Natural killer cell (primary cell): Measurements from ENCODE around the gene PRELID2. TPM values are rescaled to one million over a fixed set of nuclear protein-coding genes. Genes with fewer than 3 reads are reported as not detected.

Source experiments
- ATAC-seq, 3 donors: fragments of 150-1000 bp in 2 of 3; fragments of 200-7000 bp in 1 of 3; cut with Tn5 transposase; 1 replicate in 1 of 3; 2 replicates in 2 of 3; pipeline ENCODE4 v1.10.0; 2021; ENCODE audit warnings: mild to moderate bottlenecking in 2 of 3, moderate library complexity in 2 of 3
- DNase-seq, 2 donors: peaks; one replicate each; pipeline versions ENCODE4 v3.0.0 to v3.0.0-alpha.2; 2013 to 2021; ENCODE audit warnings: mixed read lengths in 1 of 2
- H3K27ac ChIP-seq: one replicate; pipeline ENCODE4 v1.5.1; 2013; ENCODE audit warnings: mild to moderate bottlenecking, low read length
- H3K27me3 ChIP-seq: one replicate; pipeline ENCODE4 v1.6.1; 2013; ENCODE audit warnings: low read length; ENCODE audit not compliant: control insufficient read depth, insufficient read depth
- H3K36me3 ChIP-seq: one replicate; pipeline ENCODE4 v1.6.1; 2013; ENCODE audit warnings: low read length; ENCODE audit not compliant: control insufficient read depth, insufficient read depth
- H3K4me1 ChIP-seq: one replicate; pipeline ENCODE4 v1.6.1; 2013; ENCODE audit warnings: low read length; ENCODE audit not compliant: control insufficient read depth, insufficient read depth
- H3K4me3 ChIP-seq: one replicate; pipeline ENCODE4 v1.5.1; 2013; ENCODE audit warnings: low read length
- H3K9me3 ChIP-seq: one replicate; pipeline ENCODE4 v1.6.1; 2013; ENCODE audit warnings: low read length; ENCODE audit not compliant: control insufficient read depth, insufficient read depth
- H3K27ac Mint-ChIP-seq, 2 donors: one replicate each; pipeline ENCODE4 v1.8.0; 2022; ENCODE audit warnings: mild to moderate bottlenecking in 2 of 2, mixed read lengths in 2 of 2, moderate library complexity in 1 of 2
- H3K27me3 Mint-ChIP-seq, 2 donors: one replicate each; pipeline ENCODE4 v1.8.0; 2022; ENCODE audit warnings: low read depth in 2 of 2, mixed read lengths in 2 of 2
- H3K36me3 Mint-ChIP-seq: one replicate; pipeline ENCODE4 v1.8.0; 2022; ENCODE audit warnings: mixed read lengths
- H3K4me1 Mint-ChIP-seq, 2 donors: one replicate each; pipeline ENCODE4 v1.8.0; 2022; ENCODE audit warnings: mixed read lengths in 2 of 2
- H3K4me3 Mint-ChIP-seq: one replicate; pipeline ENCODE4 v1.8.0; 2022; ENCODE audit warnings: mild to moderate bottlenecking, moderate library complexity, mixed read lengths
- H3K9me3 Mint-ChIP-seq, 2 donors: one replicate each; pipeline ENCODE4 v1.8.0; 2022; ENCODE audit warnings: mixed read lengths in 2 of 2
- WGBS: methylation state at CpG from one replicate; pipeline ENCODE4 v1.1.7; 2013; ENCODE audit warnings: missing lambda C conversion rate; ENCODE audit not compliant: insufficient coverage; 5-methylcytosine and 5-hydroxymethylcytosine counted together
- intact Hi-C: fragments of 100-400 bp; cut with micrococcal nuclease; formaldehyde crosslinking; loops from one replicate; pipeline ENCODE4 v1.14.2; 2022
- total RNA-seq, 4 donors: library from RNA; stranded (reverse); fragments of 120-200 nt in 1 of 4; gene quantifications; one replicate each; pipeline versions ENCODE4 v1.2.3 to v1.2.4, GENCODE V29; 2013 to 2022
- TF ChIP-seq, protein P1 (sequence below): fragments of 200-600 bp; IDR thresholded peaks from one replicate; pipeline ENCODE4 v1.8.0; 2022; ENCODE audit warnings: antibody characterized with exemption

PRELID2 gene
- total RNA-seq, 3 donors from 2014 or later (not counting 1 experiment from before 2014, with no cell fraction given), result 1.5 to 3.1 (median 1.7) TPM

DNA sequence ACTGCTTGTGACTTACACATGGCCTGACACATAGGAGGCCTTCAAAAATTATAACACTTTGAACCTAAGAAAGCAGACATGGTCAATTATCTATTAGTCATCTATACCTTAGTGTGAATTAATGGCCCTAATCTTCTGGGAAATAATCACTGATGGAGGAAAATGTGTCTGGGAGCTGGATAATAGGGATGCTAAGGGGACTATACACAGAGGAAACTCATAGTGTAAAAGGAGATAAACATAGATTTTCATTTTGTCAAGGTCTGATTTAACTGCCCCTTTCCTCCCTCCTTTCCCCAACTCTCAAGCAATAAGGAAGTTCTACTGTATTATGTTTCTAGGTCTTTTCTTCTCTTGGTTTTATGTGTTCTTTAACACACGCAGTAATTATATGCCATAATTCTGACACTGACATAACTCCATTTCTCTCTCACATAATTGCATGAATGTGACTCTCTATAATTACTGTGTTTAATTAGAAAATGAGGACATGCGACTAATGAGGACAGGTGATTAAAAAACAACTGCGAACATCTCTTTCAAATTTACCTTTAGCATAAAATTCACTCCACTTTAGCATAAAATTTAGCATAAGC, 18.7 kb upstream of the PRELID2 start:
- intact Hi-C loops, result no loop called here
- TF ChIP-seq, protein P1, sequence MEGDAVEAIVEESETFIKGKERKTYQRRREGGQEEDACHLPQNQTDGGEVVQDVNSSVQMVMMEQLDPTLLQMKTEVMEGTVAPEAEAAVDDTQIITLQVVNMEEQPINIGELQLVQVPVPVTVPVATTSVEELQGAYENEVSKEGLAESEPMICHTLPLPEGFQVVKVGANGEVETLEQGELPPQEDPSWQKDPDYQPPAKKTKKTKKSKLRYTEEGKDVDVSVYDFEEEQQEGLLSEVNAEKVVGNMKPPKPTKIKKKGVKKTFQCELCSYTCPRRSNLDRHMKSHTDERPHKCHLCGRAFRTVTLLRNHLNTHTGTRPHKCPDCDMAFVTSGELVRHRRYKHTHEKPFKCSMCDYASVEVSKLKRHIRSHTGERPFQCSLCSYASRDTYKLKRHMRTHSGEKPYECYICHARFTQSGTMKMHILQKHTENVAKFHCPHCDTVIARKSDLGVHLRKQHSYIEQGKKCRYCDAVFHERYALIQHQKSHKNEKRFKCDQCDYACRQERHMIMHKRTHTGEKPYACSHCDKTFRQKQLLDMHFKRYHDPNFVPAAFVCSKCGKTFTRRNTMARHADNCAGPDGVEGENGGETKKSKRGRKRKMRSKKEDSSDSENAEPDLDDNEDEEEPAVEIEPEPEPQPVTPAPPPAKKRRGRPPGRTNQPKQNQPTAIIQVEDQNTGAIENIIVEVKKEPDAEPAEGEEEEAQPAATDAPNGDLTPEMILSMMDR, result no peak
- no peak for ATAC-seq
- no peak overlapping the region for H3K4me3 Mint-ChIP-seq
- DNase-seq, result no peak
- Histone ChIP-seq H3K4me1 (peaks cover 9% of the 10 kb centered on the region), H3K9me3 (no peaks in the 10 kb centered on the region), H3K36me3 (no peaks in the 10 kb centered on the region), H3K27me3 (no peaks in the 10 kb centered on the region), H3K27ac (no peak overlapping the region), H3K4me3 (no peak overlapping the region)
- no peak overlapping the region for H3K27ac Mint-ChIP-seq
- H3K36me3 Mint-ChIP-seq, result no peaks in the 10 kb centered on the region
- H3K9me3 Mint-ChIP-seq, result no peaks in the 10 kb centered on the region
- peaks cover 0 to 12% of the 10 kb centered on the region in 2 donors for H3K4me1 Mint-ChIP-seq
- peaks cover 0 to 7% of the 10 kb centered on the region in 2 donors for H3K27me3 Mint-ChIP-seq
- WGBS, result 100% methylated on average over 1 of the region's 3 CpGs

DNA sequence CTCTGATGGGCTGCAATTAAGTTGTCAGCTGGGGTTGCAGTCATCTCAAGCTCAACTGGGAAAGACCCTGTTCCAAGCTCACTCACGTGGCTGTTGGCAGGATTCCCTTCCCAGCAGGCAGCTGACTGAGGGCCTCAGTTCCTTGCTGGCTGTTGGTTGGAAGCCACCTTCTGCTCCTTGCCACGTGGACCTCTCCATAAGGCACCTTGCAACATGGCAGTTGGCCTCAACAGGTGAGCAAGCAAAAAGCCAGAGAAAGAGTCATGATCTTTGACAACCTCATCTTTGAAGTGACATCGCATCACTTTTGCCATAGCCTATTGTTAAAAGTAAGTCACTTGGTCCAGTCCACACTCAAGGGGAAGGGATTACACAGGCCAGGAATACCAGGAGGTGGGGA, 17.8 kb upstream of the PRELID2 start:
- no peaks in the 10 kb centered on the region for H3K36me3 ChIP-seq
- intact Hi-C loops, result no loop called here
- no peaks in the 10 kb centered on the region for H3K36me3 Mint-ChIP-seq
- no peak for DNase-seq
- TF ChIP-seq, protein P1, result no peak
- no peak overlapping the region for H3K4me3 ChIP-seq
- H3K9me3 ChIP-seq, result no peaks in the 10 kb centered on the region
- peaks cover 0 to 12% of the 10 kb centered on the region in 2 donors for H3K4me1 Mint-ChIP-seq
- no peaks in the 10 kb centered on the region for H3K27me3 ChIP-seq
- peaks cover 0 to 7% of the 10 kb centered on the region in 2 donors for H3K27me3 Mint-ChIP-seq
- no peaks in the 10 kb centered on the region for H3K9me3 Mint-ChIP-seq
- no peak overlapping the region for H3K27ac ChIP-seq
- WGBS, result 73% methylated on average over 3 of the region's 3 CpGs
- no peak for ATAC-seq
- peaks cover 9% of the 10 kb centered on the region for H3K4me1 ChIP-seq
- H3K27ac Mint-ChIP-seq, result no peak overlapping the region
- H3K4me3 Mint-ChIP-seq, result no peak overlapping the region

DNA sequence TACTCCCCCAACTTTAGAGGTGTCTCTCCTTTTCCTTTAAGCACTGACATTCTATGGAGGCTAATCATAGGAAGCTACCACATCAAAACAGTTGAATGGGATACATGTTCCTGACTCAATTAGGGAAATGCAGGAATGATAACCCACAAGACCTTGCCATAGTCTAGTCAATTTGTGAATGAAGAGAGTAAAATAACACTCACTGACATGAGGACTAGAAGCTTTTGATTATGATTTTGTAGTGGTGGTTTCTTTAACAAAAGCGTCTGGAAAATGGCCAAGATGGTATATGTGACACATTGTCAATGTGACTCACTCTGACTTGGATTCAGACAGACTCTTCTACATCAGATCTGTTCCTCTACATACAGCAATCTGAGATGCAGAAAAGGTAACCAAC, 13.7 kb upstream of the PRELID2 start:
- TF ChIP-seq, protein P1, result no peak
- no peak for DNase-seq
- Histone ChIP-seq H3K27me3 (no peaks in the 10 kb centered on the region), H3K4me3 (no peak overlapping the region), H3K9me3 (no peaks in the 10 kb centered on the region), H3K27ac (no peak overlapping the region), H3K4me1 (no peaks in the 10 kb centered on the region), H3K36me3 (no peaks in the 10 kb centered on the region)
- no peaks in the 10 kb centered on the region for H3K9me3 Mint-ChIP-seq
- no peak overlapping the region for H3K4me3 Mint-ChIP-seq
- no peak for ATAC-seq
- no peaks in the 10 kb centered on the region for H3K4me1 Mint-ChIP-seq
- H3K27ac Mint-ChIP-seq, result no peak overlapping the region
- WGBS, result 57% methylated on average over 1 of the region's 1 CpG
- H3K27me3 Mint-ChIP-seq, result peaks cover 0 to 7% of the 10 kb centered on the region in 2 donors
- intact Hi-C loops, result no loop called here
- H3K36me3 Mint-ChIP-seq, result no peaks in the 10 kb centered on the region
